Activated CD4-positive, alpha-beta memory T cell treated with anti-CD3 and anti-CD28 coated beads for 36 hours (primary cell): ENCODE results near the gene TMCO4. TPM values are rescaled to one million over a fixed set of nuclear protein-coding genes. Genes with fewer than 3 reads are reported as not detected.
"Not testable (repeated sequence)": the region's sequence is repeated elsewhere in the genome, so short reads cannot be mapped to it uniquely, and the experiment has no call there.

Experiments used
- CTCF ChIA-PET: fragments of 350-600 bp; sonication (Branson Sonifier 250); formaldehyde crosslinking; loops from one replicate; lab custom pipeline; 2021; ENCODE audit warnings: antibody characterized with exemption, inconsistent platforms; lab: Charles Lee
- POLR2A ChIA-PET: fragments of 350-600 bp; sonication (Branson Sonifier 250); formaldehyde crosslinking; loops from one replicate; lab custom pipeline; 2021; ENCODE audit warnings: antibody characterized with exemption; lab: Charles Lee
- DNase-seq: peaks from one replicate; pipeline ENCODE4 v3.0.0-alpha.2; 2020
- H3K27ac Mint-ChIP-seq: one replicate; pipeline ENCODE4 v1.8.0; 2021; ENCODE audit warnings: mixed read lengths
- H3K27me3 Mint-ChIP-seq: one replicate; pipeline ENCODE4 v1.8.0; 2021; ENCODE audit warnings: mixed read lengths
- H3K36me3 Mint-ChIP-seq: one replicate; pipeline ENCODE4 v1.8.0; 2021; ENCODE audit warnings: mixed read lengths
- H3K4me1 Mint-ChIP-seq: one replicate; pipeline ENCODE4 v1.8.0; 2021; ENCODE audit warnings: low read depth, mixed read lengths
- H3K4me3 Mint-ChIP-seq: one replicate; pipeline ENCODE4 v1.8.0; 2021; ENCODE audit warnings: mild to moderate bottlenecking, mixed read lengths
- H3K9me3 Mint-ChIP-seq: one replicate; pipeline ENCODE4 v1.8.0; 2021; ENCODE audit warnings: mixed read lengths
- intact Hi-C: fragments of 100-400 bp; cut with micrococcal nuclease; formaldehyde crosslinking; loops from one replicate; pipeline ENCODE4 v1.15.1; 2023
- total RNA-seq, 2 experiments: library from RNA; stranded (reverse); gene quantifications; one replicate each; pipeline ENCODE4 v1.2.3, GENCODE V29; 2021

TMCO4 gene
- total RNA-seq, 2 experiments from 2014 or later, result 18.3 to 19.7 TPM

- ChIA-PET POLR2A (interaction anchor here (0.6 kb wide), 1 partner anchor 24 kb away, joined by 3 read pairs; no protein-coding TSS in a partner anchor), CTCF (interaction anchor here (1.0 kb wide), 2 partner anchors 20 to 90 kb away, joined by 3 to 4 read pairs; partner anchors contain the start of gene OTUD3)
- no peaks in the 10 kb centered on the region for H3K27me3 Mint-ChIP-seq
- H3K9me3 Mint-ChIP-seq, result no peaks in the 10 kb centered on the region
- H3K36me3 Mint-ChIP-seq, result peaks cover 33% of the 10 kb centered on the region
- peaks cover 34% of the 10 kb centered on the region for H3K4me1 Mint-ChIP-seq
- no peak for DNase-seq
- no peak overlapping the region for H3K27ac Mint-ChIP-seq
- H3K4me3 Mint-ChIP-seq, result no peak overlapping the region
- intact Hi-C loops, result no loop called here
These were observed 7.3 kb downstream of the TMCO4 start for GRCh38 chr1:19792237-19793002.

- peaks cover 34% of the 10 kb centered on the region for H3K4me1 Mint-ChIP-seq
- intact Hi-C loops, H3K27me3 Mint-ChIP-seq, H3K9me3 Mint-ChIP-seq, H3K27ac Mint-ChIP-seq, DNase-seq, H3K4me3 Mint-ChIP-seq: not testable (repeated sequence)
- POLR2A ChIA-PET, result interaction anchor here (0.6 kb wide), 1 partner anchor 1315 kb away, joined by 3 read pairs; no protein-coding TSS in a partner anchor
- peaks cover 39% of the 10 kb centered on the region for H3K36me3 Mint-ChIP-seq
- CTCF ChIA-PET, result interaction anchor here (1.0 kb wide), 1 partner anchor 30 kb away, joined by 3 read pairs; no protein-coding TSS in a partner anchor
These were observed 9.4 kb downstream of the TMCO4 start for GRCh38 chr1:19790061-19790975.

- Mint-ChIP-seq H3K27ac (no peak overlapping the region), H3K27me3 (no peaks in the 10 kb centered on the region), H3K36me3 (peaks cover 32% of the 10 kb centered on the region), H3K4me3 (no peak overlapping the region), H3K9me3 (no peaks in the 10 kb centered on the region), H3K4me1 (peaks cover 14% of the 10 kb centered on the region)
- CTCF ChIA-PET, result interaction anchor here (1.0 to 2.4 kb wide), 2 partner anchors 10 to 25 kb away, joined by 3 to 6 read pairs; no protein-coding TSS in a partner anchor
- DNase-seq, result no peak
- POLR2A ChIA-PET, result no interaction called here
- intact Hi-C loops, result no loop called here
These were observed 12.7 kb downstream of the TMCO4 start for GRCh38 chr1:19786988-19787423.

- peaks cover 8% of the 10 kb centered on the region for H3K4me1 Mint-ChIP-seq
- no peaks in the 10 kb centered on the region for H3K27me3 Mint-ChIP-seq
- H3K36me3 Mint-ChIP-seq, result peaks cover 27% of the 10 kb centered on the region
- intact Hi-C loops, result no loop called here
- ChIA-PET CTCF (interaction anchor here (0.6 to 2.4 kb wide), 2 partner anchors 24 to 67 kb away, joined by 3 to 6 read pairs; no protein-coding TSS in a partner anchor), POLR2A (no interaction called here)
- H3K27ac Mint-ChIP-seq, result no peak overlapping the region
- no peaks in the 10 kb centered on the region for H3K9me3 Mint-ChIP-seq
- H3K4me3 Mint-ChIP-seq, result no peak overlapping the region
- no peak for DNase-seq
These were observed 14.1 kb downstream of the TMCO4 start for GRCh38 chr1:19785660-19786059.

- peaks cover 43% of the 10 kb centered on the region for H3K36me3 Mint-ChIP-seq
- POLR2A ChIA-PET, result no interaction called here
- H3K4me3 Mint-ChIP-seq, result no peak overlapping the region
- H3K9me3 Mint-ChIP-seq, result no peaks in the 10 kb centered on the region
- no peaks in the 10 kb centered on the region for H3K4me1 Mint-ChIP-seq
- intact Hi-C loops, result no loop called here
- no peaks in the 10 kb centered on the region for H3K27me3 Mint-ChIP-seq
- CTCF ChIA-PET, result no interaction called here
- no peak overlapping the region for H3K27ac Mint-ChIP-seq
- no peak for DNase-seq
These were observed 19.3 kb downstream of the TMCO4 start for GRCh38 chr1:19780267-19780877.

- no peak overlapping the region for H3K4me3 Mint-ChIP-seq
- H3K36me3 Mint-ChIP-seq, result peaks cover 31% of the 10 kb centered on the region
- H3K27ac Mint-ChIP-seq, result no peak overlapping the region
- no peaks in the 10 kb centered on the region for H3K4me1 Mint-ChIP-seq
- ChIA-PET CTCF (no interaction called here), POLR2A (no interaction called here)
- no peaks in the 10 kb centered on the region for H3K9me3 Mint-ChIP-seq
- H3K27me3 Mint-ChIP-seq, result no peaks in the 10 kb centered on the region
- no peak for DNase-seq
- intact Hi-C loops, result no loop called here
These were observed 22.8 kb downstream of the TMCO4 start for GRCh38 chr1:19776933-19777332.

GRCh38 chr1:19776287-19776686 is 23.4 kb downstream of the TMCO4 start:
- CTCF ChIA-PET, result no interaction called here

GRCh38 chr1:19775831-19776230 is 23.9 kb downstream of the TMCO4 start:
- Mint-ChIP-seq H3K27ac (no peak overlapping the region), H3K4me1 (no peaks in the 10 kb centered on the region), H3K4me3 (no peak overlapping the region), H3K9me3 (no peaks in the 10 kb centered on the region), H3K36me3 (peaks cover 37% of the 10 kb centered on the region), H3K27me3 (no peaks in the 10 kb centered on the region)
- intact Hi-C loops, result no loop called here
- CTCF ChIA-PET, result no interaction called here
- POLR2A ChIA-PET, result no interaction called here
- no peak for DNase-seq

More at GRCh38 chr1:19776287-19776686, 23.4 kb downstream of the TMCO4 start:
- no peaks in the 10 kb centered on the region for H3K4me1 Mint-ChIP-seq
- H3K9me3 Mint-ChIP-seq, result no peaks in the 10 kb centered on the region
- no peak overlapping the region for H3K4me3 Mint-ChIP-seq
- intact Hi-C loops, result no loop called here
- no peak for DNase-seq
- no peak overlapping the region for H3K27ac Mint-ChIP-seq
- POLR2A ChIA-PET, result no interaction called here
- peaks cover 33% of the 10 kb centered on the region for H3K36me3 Mint-ChIP-seq
- no peaks in the 10 kb centered on the region for H3K27me3 Mint-ChIP-seq

- Mint-ChIP-seq H3K27ac (no peak overlapping the region), H3K27me3 (no peaks in the 10 kb centered on the region), H3K4me3 (no peak overlapping the region), H3K9me3 (no peaks in the 10 kb centered on the region), H3K4me1 (no peaks in the 10 kb centered on the region), H3K36me3 (peaks cover 34% of the 10 kb centered on the region)
- intact Hi-C loops, result no loop called here
- ChIA-PET CTCF (no interaction called here), POLR2A (no interaction called here)
- DNase-seq, result no peak
These were observed 24.4 kb downstream of the TMCO4 start for GRCh38 chr1:19775317-19775716.

- Mint-ChIP-seq H3K27me3 (no peaks in the 10 kb centered on the region), H3K4me3 (no peak overlapping the region), H3K27ac (no peak overlapping the region), H3K36me3 (peaks cover 28% of the 10 kb centered on the region), H3K9me3 (no peaks in the 10 kb centered on the region), H3K4me1 (no peaks in the 10 kb centered on the region)
- no peak for DNase-seq
- POLR2A ChIA-PET, result no interaction called here
- intact Hi-C loops, result no loop called here
- CTCF ChIA-PET, result interaction anchor here (1.6 kb wide), 1 partner anchor 112 kb away, joined by 3 read pairs; no protein-coding TSS in a partner anchor
These were observed 25.4 kb downstream of the TMCO4 start for GRCh38 chr1:19774180-19774785.

GRCh38 chr1:19773485-19773884 is 26.2 kb downstream of the TMCO4 start:
- intact Hi-C loops, result no loop called here
- no peaks in the 10 kb centered on the region for H3K27me3 Mint-ChIP-seq
- no peak overlapping the region for H3K4me3 Mint-ChIP-seq
- no peaks in the 10 kb centered on the region for H3K9me3 Mint-ChIP-seq
- H3K36me3 Mint-ChIP-seq, result peaks cover 20% of the 10 kb centered on the region
- POLR2A ChIA-PET, result no interaction called here
- no peaks in the 10 kb centered on the region for H3K4me1 Mint-ChIP-seq
- CTCF ChIA-PET, result interaction anchor here (1.1 to 1.6 kb wide), 2 partner anchors 12 to 111 kb away, joined by 3 to 6 read pairs; no protein-coding TSS in a partner anchor
- H3K27ac Mint-ChIP-seq, result no peak overlapping the region
- DNase-seq, result no peak
